ENCODE results near the gene ADRB2.

The ADRB2 gene

GRCh38 chr5:148850836-148851235 is 24.4 kb downstream of the ADRB2 start:
- H3K9me2 ChIP-seq (replicated peaks; ENCODE audit: control insufficient read depth, low read length) = no peaks in the 10 kb centered on the region
- H3K4me3 ChIP-seq (ENCODE audit: low read length) = no peak overlapping the region
- H3F3A ChIP-seq (ENCODE audit: control insufficient read depth, insufficient read depth) = no peaks in the 10 kb centered on the region
- peaks cover 11% of the 10 kb centered on the region for H3K4me1 ChIP-seq (ENCODE audit: control insufficient read depth, low read length)
- H4K20me1 ChIP-seq (ENCODE audit: control insufficient read depth, insufficient read depth, low read depth, low read length) = no peaks in the 10 kb centered on the region
- H3K27me3 ChIP-seq (ENCODE audit: control insufficient read depth, low read length) = no peaks in the 10 kb centered on the region
- no peak overlapping the region for H3K4me2 ChIP-seq (ENCODE audit: low read length)
- no peak overlapping the region for H3K27ac ChIP-seq (ENCODE audit: low read depth, low read length)
- no peak for TF ChIP-seq CTCF (IDR thresholded peaks at IDR 0.05; ENCODE audit: low read depth, low read length, poor library complexity, severe bottlenecking)
- TF ChIP-seq EZH2phosphoT487 (IDR thresholded peaks at IDR 0.05; ENCODE audit: borderline replicate concordance, low read length) = no peak
- H3K9me3 ChIP-seq (ENCODE audit: control insufficient read depth, insufficient read depth, low read length) = no peaks in the 10 kb centered on the region
- no peaks in the 10 kb centered on the region for H3K36me3 ChIP-seq (ENCODE audit: control insufficient read depth, low read length)
- H3K79me2 ChIP-seq (ENCODE audit: control insufficient read depth, low read length) = no peaks in the 10 kb centered on the region

- no peaks in the 10 kb centered on the region for H3K9me2 ChIP-seq (replicated peaks; ENCODE audit: control insufficient read depth, low read length)
- no peak overlapping the region for H3K4me3 ChIP-seq (ENCODE audit: low read length)
- no peak overlapping the region for H3K27ac ChIP-seq (ENCODE audit: low read depth, low read length)
- H3K27me3 ChIP-seq (ENCODE audit: control insufficient read depth, low read length) = no peaks in the 10 kb centered on the region; the same call in 1 of the 2 replicates
- no peaks in the 10 kb centered on the region for H4K20me1 ChIP-seq (ENCODE audit: control insufficient read depth, insufficient read depth, low read depth, low read length)
- H3K36me3 ChIP-seq (ENCODE audit: control insufficient read depth, low read length) = no peaks in the 10 kb centered on the region
- peaks cover 4% of the 10 kb centered on the region; the same call in 1 of the 2 replicates for H3K4me1 ChIP-seq (ENCODE audit: control insufficient read depth, low read length)
- no peaks in the 10 kb centered on the region for H3K79me2 ChIP-seq (ENCODE audit: control insufficient read depth, low read length)
- no peaks in the 10 kb centered on the region for H3K9me3 ChIP-seq (ENCODE audit: control insufficient read depth, insufficient read depth, low read length)
- TF ChIP-seq EZH2phosphoT487 (IDR thresholded peaks at IDR 0.05; ENCODE audit: borderline replicate concordance, low read length) (no peak), CTCF (IDR thresholded peaks at IDR 0.05; ENCODE audit: low read depth, low read length, poor library complexity, severe bottlenecking) (no peak)
- no peaks in the 10 kb centered on the region for H3F3A ChIP-seq (ENCODE audit: control insufficient read depth, insufficient read depth)
- H3K4me2 ChIP-seq (ENCODE audit: low read length) = no peak overlapping the region
These were observed 27.5 kb downstream of the ADRB2 start for GRCh38 chr5:148853868-148854267.

GRCh38 chr5:148855249-148856008 is 29.0 kb downstream of the ADRB2 start:
- H3K27ac ChIP-seq (ENCODE audit: low read depth, low read length) = no peak overlapping the region
- H3K4me1 ChIP-seq (ENCODE audit: control insufficient read depth, low read length) = no peaks in the 10 kb centered on the region
- no peak overlapping the region for H3K4me3 ChIP-seq (ENCODE audit: low read length)
- no peaks in the 10 kb centered on the region for H3K36me3 ChIP-seq (ENCODE audit: control insufficient read depth, low read length)
- no peaks in the 10 kb centered on the region for H4K20me1 ChIP-seq (ENCODE audit: control insufficient read depth, insufficient read depth, low read depth, low read length)
- H3K27me3 ChIP-seq (ENCODE audit: control insufficient read depth, low read length) = no peaks in the 10 kb centered on the region; the same call in 1 of the 2 replicates
- no peak overlapping the region for H3K4me2 ChIP-seq (ENCODE audit: low read length)
- no peaks in the 10 kb centered on the region for H3F3A ChIP-seq (ENCODE audit: control insufficient read depth, insufficient read depth)
- no peaks in the 10 kb centered on the region for H3K9me3 ChIP-seq (ENCODE audit: control insufficient read depth, insufficient read depth, low read length)
- TF ChIP-seq EZH2phosphoT487 (IDR thresholded peaks at IDR 0.05; ENCODE audit: borderline replicate concordance, low read length) = no peak
- TF ChIP-seq CTCF (IDR thresholded peaks at IDR 0.05; ENCODE audit: low read depth, low read length, poor library complexity, severe bottlenecking) = no peak
- no peaks in the 10 kb centered on the region for H3K79me2 ChIP-seq (ENCODE audit: control insufficient read depth, low read length)
- H3K9me2 ChIP-seq (replicated peaks; ENCODE audit: control insufficient read depth, low read length) = no peaks in the 10 kb centered on the region
